ENCODE measurements around the gene RPL37.
A peak's percentile ranks its signal among the peaks of the same experiment; 100 is the strongest.
"Not testable (repeated sequence)": the region's sequence is repeated elsewhere in the genome, so short reads cannot be mapped to it uniquely, and the experiment has no call there.

The RPL37 gene

GRCh38 chr5:40832345-40832744 lies 2.7 kb downstream of the RPL37 start:
- DNase-seq: no peak

- no peak for DNase-seq
Measured at GRCh38 chr5:40831346-40832210, 3.4 kb downstream of the RPL37 start.

GRCh38 chr5:40829748-40830533 lies 5.1 kb downstream of the RPL37 start:
- no peak for DNase-seq

GRCh38 chr5:40828690-40829661 lies 6.0 kb downstream of the RPL37 start:
- DNase-seq: no peak

- no peak for DNase-seq
Measured at GRCh38 chr5:40828021-40828631, 6.9 kb downstream of the RPL37 start.

GRCh38 chr5:40827188-40827977 lies 7.6 kb downstream of the RPL37 start:
- DNase-seq: no peak

GRCh38 chr5:40826489-40827187 lies 8.4 kb downstream of the RPL37 start:
- DNase-seq: no peak

GRCh38 chr5:40825461-40826043 lies 9.5 kb downstream of the RPL37 start:
- DNase-seq: not testable (repeated sequence)

GRCh38 chr5:40823459-40823858 lies 11.6 kb downstream of the RPL37 start:
- DNase-seq: no peak

- DNase-seq: no peak
Measured at GRCh38 chr5:40813698-40814281, 21.2 kb downstream of the RPL37 start.

GRCh38 chr5:40812125-40812524 lies 22.9 kb downstream of the RPL37 start:
- DNase-seq: no peak

- DNase-seq: no peak
Measured at GRCh38 chr5:40801771-40802562, 33.1 kb downstream of the RPL37 start.

- DNase-seq: no peak
Measured at GRCh38 chr5:40799258-40799657, 35.8 kb downstream of the RPL37 start.

- DNase-seq: no peak
Measured at GRCh38 chr5:40798801-40799210, 36.2 kb downstream of the RPL37 start.

GRCh38 chr5:40798012-40798800 lies 36.8 kb downstream of the RPL37 start, which contains the start of gene PRKAA1:
Gene PRKAA1, minus strand, starts transcription at chr5:40798374. Its CDS starts 185 bp downstream, at chr5:40798189.
- DNase-seq: peak; percentile 86

GRCh38 chr5:40797273-40798011 lies 37.6 kb downstream of the RPL37 start:
- peak; percentile 69 for DNase-seq

GRCh38 chr5:40796487-40796889 lies 38.5 kb downstream of the RPL37 start:
- DNase-seq: no peak
